Ishikawa (cell line): Measurements from ENCODE around the gene IGDCC3.

Source experiments
- CEBPB ChIP-seq: IDR thresholded peaks from 2 replicates; pipeline ENCODE4 v1.6.1; 2012
- CREB1 ChIP-seq: IDR thresholded peaks from 2 replicates; pipeline ENCODE4 v1.6.1; 2012; ENCODE audit warnings: low read depth
- EGR1 ChIP-seq: IDR thresholded peaks from 2 replicates; pipeline ENCODE4 v1.6.1; 2012
- EP300 ChIP-seq: IDR thresholded peaks from 2 replicates; pipeline ENCODE4 v1.6.1; 2012; ENCODE audit warnings: borderline replicate concordance
- NFIC ChIP-seq: IDR thresholded peaks from 2 replicates; pipeline ENCODE4 v1.6.1; 2012
- RAD21 ChIP-seq: IDR thresholded peaks from 2 replicates; pipeline ENCODE4 v1.6.1; 2012; ENCODE audit warnings: low read depth
- TCF12 ChIP-seq: IDR thresholded peaks from 2 replicates; pipeline ENCODE4 v1.6.1; 2012; ENCODE audit warnings: low read depth
- YY1 ChIP-seq: IDR thresholded peaks from 2 replicates; pipeline ENCODE4 v1.6.1; 2012; ENCODE audit warnings: low read depth
- ZBTB7A ChIP-seq: IDR thresholded peaks from 2 replicates; pipeline ENCODE4 v1.6.1; 2012; ENCODE audit warnings: low read depth
- TF ChIP-seq, protein P1 (sequence below): IDR thresholded peaks from 2 replicates; pipeline ENCODE4 v1.6.1; 2012; ENCODE audit warnings: low read depth, mild to moderate bottlenecking

DNA sequence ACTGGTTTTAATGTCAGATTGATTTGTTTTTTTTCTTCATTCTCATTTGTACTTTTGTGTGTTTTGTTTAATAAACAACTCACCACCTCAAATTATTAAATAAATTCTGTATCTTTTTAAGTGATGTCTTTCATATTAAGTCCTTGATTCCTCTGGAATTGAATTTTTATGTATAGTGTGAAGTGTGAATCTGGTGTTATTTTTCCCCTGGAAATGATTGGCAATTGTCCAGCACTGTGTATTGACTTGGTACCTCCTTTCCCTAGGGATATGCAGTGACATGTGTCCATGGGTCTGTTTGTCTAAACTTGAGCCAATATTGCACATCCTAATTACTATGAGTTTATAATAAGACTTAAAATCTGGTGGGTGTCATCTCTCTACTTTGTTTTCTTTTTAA, 71.3 kb downstream of the IGDCC3 start:
- no peak for TF ChIP-seq EP300
- no peak for TF ChIP-seq CEBPB
- TF ChIP-seq TCF12: no peak
- no peak for TF ChIP-seq ZBTB7A
- no peak for TF ChIP-seq EGR1
- TF ChIP-seq, protein P1, sequence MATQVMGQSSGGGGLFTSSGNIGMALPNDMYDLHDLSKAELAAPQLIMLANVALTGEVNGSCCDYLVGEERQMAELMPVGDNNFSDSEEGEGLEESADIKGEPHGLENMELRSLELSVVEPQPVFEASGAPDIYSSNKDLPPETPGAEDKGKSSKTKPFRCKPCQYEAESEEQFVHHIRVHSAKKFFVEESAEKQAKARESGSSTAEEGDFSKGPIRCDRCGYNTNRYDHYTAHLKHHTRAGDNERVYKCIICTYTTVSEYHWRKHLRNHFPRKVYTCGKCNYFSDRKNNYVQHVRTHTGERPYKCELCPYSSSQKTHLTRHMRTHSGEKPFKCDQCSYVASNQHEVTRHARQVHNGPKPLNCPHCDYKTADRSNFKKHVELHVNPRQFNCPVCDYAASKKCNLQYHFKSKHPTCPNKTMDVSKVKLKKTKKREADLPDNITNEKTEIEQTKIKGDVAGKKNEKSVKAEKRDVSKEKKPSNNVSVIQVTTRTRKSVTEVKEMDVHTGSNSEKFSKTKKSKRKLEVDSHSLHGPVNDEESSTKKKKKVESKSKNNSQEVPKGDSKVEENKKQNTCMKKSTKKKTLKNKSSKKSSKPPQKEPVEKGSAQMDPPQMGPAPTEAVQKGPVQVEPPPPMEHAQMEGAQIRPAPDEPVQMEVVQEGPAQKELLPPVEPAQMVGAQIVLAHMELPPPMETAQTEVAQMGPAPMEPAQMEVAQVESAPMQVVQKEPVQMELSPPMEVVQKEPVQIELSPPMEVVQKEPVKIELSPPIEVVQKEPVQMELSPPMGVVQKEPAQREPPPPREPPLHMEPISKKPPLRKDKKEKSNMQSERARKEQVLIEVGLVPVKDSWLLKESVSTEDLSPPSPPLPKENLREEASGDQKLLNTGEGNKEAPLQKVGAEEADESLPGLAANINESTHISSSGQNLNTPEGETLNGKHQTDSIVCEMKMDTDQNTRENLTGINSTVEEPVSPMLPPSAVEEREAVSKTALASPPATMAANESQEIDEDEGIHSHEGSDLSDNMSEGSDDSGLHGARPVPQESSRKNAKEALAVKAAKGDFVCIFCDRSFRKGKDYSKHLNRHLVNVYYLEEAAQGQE: no peak
- no peak for TF ChIP-seq NFIC
- TF ChIP-seq RAD21: no peak
- TF ChIP-seq YY1: no peak
- TF ChIP-seq CREB1: no peak
